Spinal cord (tissue), 10 donors: ENCODE results near the gene MGAT5. TPM values are rescaled to one million over a fixed set of nuclear protein-coding genes. Genes with fewer than 3 reads are reported as not detected.

Experiments used
- DNase-seq, 6 donors: peaks; one replicate each; pipeline versions ENCODE4 v3.0.0 to v3.0.0-alpha.2; 2013 to 2015; ENCODE audit warnings: low spot score in 6 of 6, low read depth in 4 of 6
- H3K27ac ChIP-seq: one replicate; pipeline ENCODE4 v1.5.1; 2013; ENCODE audit warnings: low read depth, low read length, control low read depth
- H3K27me3 ChIP-seq: one replicate; pipeline ENCODE4 v1.6.1; 2013; ENCODE audit warnings: low read length; ENCODE audit not compliant: control insufficient read depth, insufficient read depth
- H3K36me3 ChIP-seq: one replicate; pipeline ENCODE4 v1.6.1; 2013; ENCODE audit warnings: low read length; ENCODE audit not compliant: control insufficient read depth, insufficient read depth
- H3K4me1 ChIP-seq: one replicate; pipeline ENCODE4 v1.6.1; 2013; ENCODE audit warnings: low read length; ENCODE audit not compliant: control insufficient read depth, insufficient read depth
- H3K4me3 ChIP-seq: one replicate; pipeline ENCODE4 v1.5.1; 2013; ENCODE audit warnings: low read depth, low read length, control low read depth
- H3K9me3 ChIP-seq: one replicate; pipeline ENCODE4 v1.6.1; 2013; ENCODE audit warnings: low read length; ENCODE audit not compliant: control insufficient read depth, insufficient read depth
- WGBS: methylation state at CpG from one replicate; pipeline ENCODE4 v1.1.5; 2013; ENCODE audit warnings: missing lambda C conversion rate; ENCODE audit not compliant: insufficient coverage; 5-methylcytosine and 5-hydroxymethylcytosine counted together
- polyA plus RNA-seq, 2 donors: library from polyadenylated mRNA; unstranded; fragments of 120-200 nt; gene quantifications; one replicate each; pipeline ENCODE4 v1.2.1, GENCODE V29; 2013; ENCODE audit not compliant: insufficient read length in 2 of 2
- small RNA-seq: library from RNA; depleted of rRNA; stranded (forward); fragments of <200 nt; gene quantifications from one replicate; pipeline ENCODE3, GENCODE V24; 2014; ENCODE audit warnings: low replicate concordance
- total RNA-seq, 2 donors: library from RNA; depleted of rRNA in 1 of 2; stranded (reverse); fragments of 120-200 nt in 1 of 2; fragments of >200 nt in 1 of 2; gene quantifications; one replicate each; pipeline versions ENCODE4 v1.2.3 to v1.2.4, GENCODE V29; 2013 to 2014
- donor health status: healthy.

The MGAT5 gene
- total and polyA plus RNA-seq, 4 donors = 45.8 to 76.6 (median 48.3) TPM

GRCh38 chr2:134499307-134499926, 245.5 kb downstream of the MGAT5 start:
- WGBS = 58% methylated on average over 8 of the region's 9 CpGs

GRCh38 chr2:134500211-134500935, 246.5 kb downstream of the MGAT5 start:
- DNase-seq = no peak
- WGBS = 83% methylated on average over 3 of the region's 9 CpGs
- peaks cover 2% of the 10 kb centered on the region for H3K27me3 ChIP-seq
- H3K9me3 ChIP-seq = no peaks in the 10 kb centered on the region
- H3K36me3 ChIP-seq = no peaks in the 10 kb centered on the region
- peaks cover 4% of the 10 kb centered on the region for H3K4me1 ChIP-seq
- no peak overlapping the region for H3K27ac ChIP-seq
- H3K4me3 ChIP-seq = no peak overlapping the region

More at GRCh38 chr2:134499307-134499926, 245.5 kb downstream of the MGAT5 start:
- Histone ChIP-seq H3K27ac (no peak overlapping the region), H3K4me3 (no peak overlapping the region), H3K36me3 (no peaks in the 10 kb centered on the region), H3K9me3 (no peaks in the 10 kb centered on the region), H3K4me1 (peaks cover 4% of the 10 kb centered on the region), H3K27me3 (peaks cover 2% of the 10 kb centered on the region)
- no peak for DNase-seq

GRCh38 chr2:134501476-134502091, 247.7 kb downstream of the MGAT5 start:
- Histone ChIP-seq H3K9me3 (no peaks in the 10 kb centered on the region), H3K36me3 (no peaks in the 10 kb centered on the region), H3K27ac (no peak overlapping the region), H3K4me1 (peaks cover 4% of the 10 kb centered on the region), H3K27me3 (peaks cover 2% of the 10 kb centered on the region), H3K4me3 (no peak overlapping the region)
- DNase-seq = peak in 1 of 6 donors; percentile 52
- 92% methylated on average over 2 of the region's 6 CpGs for WGBS

- Histone ChIP-seq H3K27ac (no peak overlapping the region), H3K9me3 (no peaks in the 10 kb centered on the region), H3K4me3 (no peak overlapping the region), H3K36me3 (no peaks in the 10 kb centered on the region), H3K27me3 (peaks cover 2% of the 10 kb centered on the region), H3K4me1 (peaks cover 4% of the 10 kb centered on the region)
- DNase-seq = peak in 1 of 6 donors; percentile 76
- WGBS = no CpG with 5 or more reads among the region's 2 CpGs
Measured at GRCh38 chr2:134502104-134502503, 248.2 kb downstream of the MGAT5 start.

Small RNAs within 50 kb of the gene (small RNA-seq; reads per million reads assigned to genes)
- gene RNA5SP104 = not detected
